T-helper 9 cell (primary cell): Measurements from ENCODE around the gene ZNF239.
"Not testable (repeated sequence)": the region's sequence is repeated elsewhere in the genome, so short reads cannot be mapped to it uniquely, and the experiment has no call there.

ENCODE experiments used
- DNase-seq: peaks from one replicate; pipeline ENCODE4 v3.0.0-alpha.2; 2020

ZNF239 gene

GRCh38 chr10:43576062-43576461 lies 1.6 kb upstream of the ZNF239 start:
- no peak for DNase-seq

- DNase-seq = no peak
Observed at GRCh38 chr10:43574906-43575305, 490 bp upstream of the ZNF239 start.

GRCh38 chr10:43573250-43574000 lies 991 bp downstream of the ZNF239 start:
- no peak for DNase-seq

- no peak for DNase-seq
Observed at GRCh38 chr10:43570971-43571370, 3.4 kb downstream of the ZNF239 start.

- DNase-seq = no peak
Observed at GRCh38 chr10:43569681-43570080, 4.7 kb downstream of the ZNF239 start.

GRCh38 chr10:43557214-43557613 lies 17.2 kb downstream of the ZNF239 start:
- no peak for DNase-seq

GRCh38 chr10:43543746-43544145 lies 30.7 kb downstream of the ZNF239 start:
- DNase-seq = not testable (repeated sequence)

- DNase-seq = no peak
Observed at GRCh38 chr10:43524434-43525247, 49.8 kb downstream of the ZNF239 start.
